Measurements from ENCODE around the gene NTN1.

The NTN1 gene

GRCh38 chr17:9230861-9231260 is 209.6 kb downstream of the NTN1 start:
- Mint-ChIP-seq H3K27ac (no peak overlapping the region), H3K9me3 (no peaks in the 10 kb centered on the region), H3K4me3 (no peak overlapping the region), H3K27me3 (peaks cover 16% of the 10 kb centered on the region), H3K36me3 (no peaks in the 10 kb centered on the region), H3K4me1 (no peaks in the 10 kb centered on the region)
- ATAC-seq: no peak

DNA sequence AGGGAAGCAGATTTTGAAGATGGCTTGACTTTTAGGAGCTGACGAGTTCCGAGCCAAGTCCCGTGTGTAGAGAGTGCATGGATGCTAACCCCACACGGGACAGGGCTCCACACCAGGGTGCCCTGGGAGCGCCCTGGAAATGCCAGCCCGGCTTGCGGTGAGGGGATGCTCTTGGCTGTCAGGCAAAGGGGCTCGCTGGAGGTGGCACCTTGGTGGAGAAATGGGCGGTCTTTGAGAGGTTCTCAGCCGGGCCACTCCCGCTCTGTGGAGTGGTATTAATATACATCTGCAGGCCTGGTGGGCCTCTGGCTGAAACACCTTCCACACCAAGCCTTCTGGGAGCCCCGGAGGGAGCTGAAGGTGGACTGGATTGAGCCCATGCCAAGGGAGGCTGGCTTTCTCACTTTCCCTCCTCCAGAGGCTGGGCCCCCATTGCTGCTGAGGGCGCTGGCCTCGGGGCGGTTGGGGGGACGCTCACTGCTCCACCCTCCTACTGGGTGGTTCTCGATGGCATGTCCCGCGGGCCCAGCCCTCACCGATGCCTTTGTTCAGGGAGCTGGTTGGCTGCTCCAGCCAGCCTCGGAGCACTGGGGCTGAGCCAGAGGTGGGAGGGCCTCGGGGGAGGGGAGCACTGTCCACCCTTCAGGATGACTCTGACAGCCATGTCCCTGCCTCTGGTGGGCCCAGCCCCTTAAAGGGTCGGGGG is 210.3 kb downstream of the NTN1 start:
- Mint-ChIP-seq H3K27me3 (peaks cover 16% of the 10 kb centered on the region), H3K36me3 (no peaks in the 10 kb centered on the region), H3K4me3 (no peak overlapping the region), H3K27ac (no peak overlapping the region), H3K4me1 (no peaks in the 10 kb centered on the region), H3K9me3 (no peaks in the 10 kb centered on the region)
- no peak for ATAC-seq

- Mint-ChIP-seq H3K9me3 (no peaks in the 10 kb centered on the region), H3K27ac (no peak overlapping the region), H3K4me1 (no peaks in the 10 kb centered on the region), H3K4me3 (no peak overlapping the region), H3K36me3 (no peaks in the 10 kb centered on the region), H3K27me3 (peaks cover 16% of the 10 kb centered on the region)
- no peak for ATAC-seq
Observed at GRCh38 chr17:9232155-9232475, 210.8 kb downstream of the NTN1 start.

DNA sequence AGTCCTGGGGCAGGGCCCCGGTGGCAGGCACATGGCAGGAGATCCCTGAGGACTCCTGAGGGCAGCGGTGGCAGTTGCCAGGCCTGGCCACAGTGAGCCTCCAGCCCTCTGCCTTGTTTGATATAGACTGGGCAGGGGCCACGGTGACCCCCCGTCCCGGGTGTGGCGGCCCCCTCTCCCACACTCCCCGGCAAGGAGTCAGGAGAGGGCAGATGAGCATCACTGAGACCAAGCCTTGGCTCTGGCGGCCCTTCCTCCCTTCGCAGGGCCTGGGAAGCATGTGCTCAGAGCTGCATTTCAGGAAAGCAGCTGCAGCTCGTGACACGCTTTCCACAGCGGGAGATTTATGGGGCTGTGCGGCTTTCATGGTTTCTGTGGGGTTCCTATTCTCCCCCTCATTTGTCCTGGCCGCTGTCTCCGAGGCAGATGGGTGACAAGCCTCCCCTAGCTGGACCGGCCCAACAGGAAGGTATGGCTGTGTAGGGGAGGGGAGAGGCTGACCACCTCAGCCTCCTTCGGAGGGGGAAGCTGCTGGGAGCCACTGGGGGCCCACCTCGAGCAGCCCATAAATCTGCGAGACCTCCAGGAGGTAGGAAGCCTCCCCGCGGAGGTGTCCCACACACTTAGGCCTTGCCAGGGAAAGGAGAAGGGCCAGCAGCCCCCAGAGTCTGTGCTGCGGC is 211.4 kb downstream of the NTN1 start:
- Mint-ChIP-seq H3K27me3 (peaks cover 16% of the 10 kb centered on the region), H3K27ac (no peak overlapping the region), H3K9me3 (no peaks in the 10 kb centered on the region), H3K36me3 (no peaks in the 10 kb centered on the region), H3K4me3 (no peak overlapping the region), H3K4me1 (peaks cover under 1% of the 10 kb centered on the region)
- ATAC-seq: no peak

GRCh38 chr17:9233271-9233599 is 211.9 kb downstream of the NTN1 start:
- ATAC-seq: no peak
- H3K4me1 Mint-ChIP-seq: peaks cover 6% of the 10 kb centered on the region
- no peak overlapping the region for H3K4me3 Mint-ChIP-seq
- H3K27me3 Mint-ChIP-seq: peaks cover 16% of the 10 kb centered on the region
- no peaks in the 10 kb centered on the region for H3K36me3 Mint-ChIP-seq
- no peaks in the 10 kb centered on the region for H3K9me3 Mint-ChIP-seq
- H3K27ac Mint-ChIP-seq: no peak overlapping the region

GRCh38 chr17:9233761-9234160 is 212.5 kb downstream of the NTN1 start:
- Mint-ChIP-seq H3K36me3 (no peaks in the 10 kb centered on the region), H3K4me3 (no peak overlapping the region), H3K9me3 (no peaks in the 10 kb centered on the region), H3K27me3 (peaks cover 16% of the 10 kb centered on the region), H3K27ac (no peak overlapping the region), H3K4me1 (peaks cover 11% of the 10 kb centered on the region)
- no peak for ATAC-seq

GRCh38 chr17:9234389-9234945 is 213.2 kb downstream of the NTN1 start:
- H3K4me1 Mint-ChIP-seq: peaks cover 18% of the 10 kb centered on the region
- ATAC-seq: no peak

GRCh38 chr17:9235346-9235745 is 214.0 kb downstream of the NTN1 start:
- Mint-ChIP-seq H3K9me3 (no peaks in the 10 kb centered on the region), H3K4me1 (peaks cover 23% of the 10 kb centered on the region), H3K27ac (no peak overlapping the region), H3K36me3 (no peaks in the 10 kb centered on the region), H3K27me3 (peaks cover 16% of the 10 kb centered on the region), H3K4me3 (no peak overlapping the region)
- no peak for ATAC-seq

More at GRCh38 chr17:9234389-9234945, 213.2 kb downstream of the NTN1 start:
- Mint-ChIP-seq H3K36me3 (no peaks in the 10 kb centered on the region), H3K9me3 (no peaks in the 10 kb centered on the region), H3K27me3 (peaks cover 16% of the 10 kb centered on the region), H3K27ac (no peak overlapping the region), H3K4me3 (no peak overlapping the region)

DNA sequence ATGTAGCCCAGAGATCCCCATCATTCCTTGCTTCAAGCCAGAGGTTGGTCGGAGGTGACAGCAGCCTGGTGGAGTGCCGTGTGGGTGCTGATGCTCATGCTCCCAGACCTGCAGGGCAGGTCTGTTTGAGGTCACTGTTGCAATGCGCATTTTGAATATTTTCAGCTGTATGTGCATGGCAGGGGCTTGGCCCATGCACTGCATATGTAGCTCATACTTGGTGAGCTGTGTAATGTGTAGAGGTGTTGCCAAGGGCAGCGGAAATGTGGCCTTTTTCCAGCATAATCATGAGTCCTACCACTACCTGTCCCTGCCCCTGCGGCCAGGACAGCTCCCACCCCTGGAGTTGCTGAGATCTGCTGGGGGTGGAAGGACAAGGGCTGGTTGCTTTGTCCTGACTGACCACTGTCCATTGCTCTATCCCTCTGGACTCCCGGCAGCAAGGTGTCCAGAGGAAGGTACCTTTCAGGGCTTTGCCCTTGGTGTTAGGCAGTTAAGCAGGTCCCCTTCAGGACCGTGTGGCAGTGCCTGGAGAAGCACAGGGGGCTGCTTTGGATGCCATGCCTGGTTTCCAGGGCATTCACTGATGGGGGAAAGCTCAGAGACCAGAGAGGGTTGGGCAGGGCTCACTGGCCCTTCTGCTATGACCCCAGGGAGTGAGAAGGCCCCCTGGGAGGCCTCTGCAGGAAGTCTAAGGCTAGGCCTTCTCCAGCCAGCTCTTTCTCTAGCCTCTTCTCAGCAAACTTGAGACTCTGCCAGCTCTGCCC is 215.2 kb downstream of the NTN1 start:
- no peak for ATAC-seq
- Mint-ChIP-seq H3K27me3 (peaks cover 16% of the 10 kb centered on the region), H3K36me3 (no peaks in the 10 kb centered on the region), H3K9me3 (no peaks in the 10 kb centered on the region), H3K27ac (no peak overlapping the region), H3K4me1 (peaks cover 26% of the 10 kb centered on the region), H3K4me3 (no peak overlapping the region)

DNA sequence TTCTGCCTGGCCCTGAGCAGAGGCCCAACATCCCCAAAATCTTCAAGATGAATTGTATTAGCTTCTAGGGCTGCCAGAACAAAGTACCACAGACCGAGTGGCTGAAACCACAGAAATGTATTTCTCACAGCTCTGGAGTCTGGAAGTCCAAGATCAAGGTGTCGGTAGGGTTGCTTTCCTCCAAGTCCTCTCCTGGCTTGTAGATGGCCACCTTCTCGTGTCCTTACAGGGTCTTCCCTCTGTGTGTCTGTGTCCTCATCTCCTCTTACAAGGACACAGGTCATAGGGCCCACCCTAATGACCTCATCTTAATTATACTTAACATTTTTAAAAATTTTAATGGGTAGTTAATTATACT is 215.7 kb downstream of the NTN1 start:
- Mint-ChIP-seq H3K4me1 (peaks cover 26% of the 10 kb centered on the region), H3K27ac (no peak overlapping the region), H3K4me3 (no peak overlapping the region), H3K36me3 (no peaks in the 10 kb centered on the region), H3K9me3 (no peaks in the 10 kb centered on the region), H3K27me3 (peaks cover 16% of the 10 kb centered on the region)
- no peak for ATAC-seq

- no peak for ATAC-seq
- peaks cover 16% of the 10 kb centered on the region for H3K27me3 Mint-ChIP-seq
- no peak overlapping the region for H3K4me3 Mint-ChIP-seq
Observed at GRCh38 chr17:9237661-9238301, 216.5 kb downstream of the NTN1 start.

DNA sequence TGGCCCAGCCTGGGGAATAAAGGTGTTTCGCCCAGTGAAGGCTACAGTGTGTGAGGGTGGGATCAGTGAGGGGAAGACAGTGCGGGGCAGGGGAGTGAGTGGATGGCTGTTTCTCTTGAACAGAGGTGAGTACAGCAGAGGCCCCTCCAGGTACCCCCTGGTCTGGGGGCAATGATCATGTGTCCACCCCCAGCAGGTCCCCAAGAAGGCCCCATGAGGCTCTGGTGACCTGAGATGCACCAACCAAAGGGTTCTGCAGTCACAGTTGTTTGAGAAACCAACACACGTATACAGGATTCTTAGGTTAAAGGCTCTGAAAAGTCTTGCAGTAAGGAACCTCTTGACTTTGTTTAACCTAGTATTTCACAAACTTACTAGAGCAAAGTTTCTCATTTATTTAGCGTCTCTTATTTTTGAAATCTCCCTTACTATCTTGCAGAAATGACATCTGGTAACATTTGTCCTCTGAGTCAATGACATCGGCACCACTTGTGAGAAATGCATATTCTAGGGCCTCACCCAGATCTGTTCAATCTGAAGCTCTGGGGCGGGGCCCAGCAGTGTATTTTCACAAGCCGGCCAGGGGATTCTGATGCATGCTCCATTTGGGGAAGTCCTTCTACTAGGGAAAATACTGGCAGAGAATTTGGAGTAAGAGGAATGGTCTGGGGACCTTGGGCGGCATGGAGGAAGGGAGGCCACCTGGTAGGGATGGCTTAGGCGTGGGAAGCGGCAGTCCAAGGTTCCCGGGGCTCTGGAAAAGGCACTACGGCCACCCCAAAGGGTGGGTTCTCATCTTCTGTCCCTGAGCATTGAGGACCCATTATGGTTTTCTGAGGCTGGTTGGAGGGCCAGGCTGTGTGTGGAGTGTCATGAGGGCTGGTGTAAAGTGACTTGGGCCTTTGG is 217.3 kb downstream of the NTN1 start:
- ATAC-seq: no peak
- Mint-ChIP-seq H3K9me3 (no peaks in the 10 kb centered on the region), H3K4me1 (peaks cover 26% of the 10 kb centered on the region), H3K4me3 (peak overlapping the region; percentile 78), H3K27me3 (peaks cover 10% of the 10 kb centered on the region), H3K27ac (peak overlapping the region; percentile 69), H3K36me3 (no peaks in the 10 kb centered on the region)

More at GRCh38 chr17:9237661-9238301, 216.5 kb downstream of the NTN1 start:
- H3K36me3 Mint-ChIP-seq: no peaks in the 10 kb centered on the region
- peaks cover 26% of the 10 kb centered on the region for H3K4me1 Mint-ChIP-seq
- no peaks in the 10 kb centered on the region for H3K9me3 Mint-ChIP-seq
- no peak overlapping the region for H3K27ac Mint-ChIP-seq

- Mint-ChIP-seq H3K36me3 (no peaks in the 10 kb centered on the region), H3K27ac (peak overlapping the region; percentile 69), H3K4me3 (peak overlapping the region; percentile 78), H3K4me1 (peaks cover 26% of the 10 kb centered on the region), H3K9me3 (no peaks in the 10 kb centered on the region), H3K27me3 (peaks cover 2% of the 10 kb centered on the region)
- no peak for ATAC-seq
Observed at GRCh38 chr17:9239246-9239792, 218.0 kb downstream of the NTN1 start.
